ENCODE data around the gene AGL. TPM values are rescaled to one million over a fixed set of nuclear protein-coding genes. Genes with fewer than 3 reads are reported as not detected.

AGL gene
- total and polyA plus RNA-seq, 2 of the 8 experiments (the other 6 are each of a cell fraction or from before 2014, with no cell fraction given), result 2.7 to 19.2 TPM

DNA sequence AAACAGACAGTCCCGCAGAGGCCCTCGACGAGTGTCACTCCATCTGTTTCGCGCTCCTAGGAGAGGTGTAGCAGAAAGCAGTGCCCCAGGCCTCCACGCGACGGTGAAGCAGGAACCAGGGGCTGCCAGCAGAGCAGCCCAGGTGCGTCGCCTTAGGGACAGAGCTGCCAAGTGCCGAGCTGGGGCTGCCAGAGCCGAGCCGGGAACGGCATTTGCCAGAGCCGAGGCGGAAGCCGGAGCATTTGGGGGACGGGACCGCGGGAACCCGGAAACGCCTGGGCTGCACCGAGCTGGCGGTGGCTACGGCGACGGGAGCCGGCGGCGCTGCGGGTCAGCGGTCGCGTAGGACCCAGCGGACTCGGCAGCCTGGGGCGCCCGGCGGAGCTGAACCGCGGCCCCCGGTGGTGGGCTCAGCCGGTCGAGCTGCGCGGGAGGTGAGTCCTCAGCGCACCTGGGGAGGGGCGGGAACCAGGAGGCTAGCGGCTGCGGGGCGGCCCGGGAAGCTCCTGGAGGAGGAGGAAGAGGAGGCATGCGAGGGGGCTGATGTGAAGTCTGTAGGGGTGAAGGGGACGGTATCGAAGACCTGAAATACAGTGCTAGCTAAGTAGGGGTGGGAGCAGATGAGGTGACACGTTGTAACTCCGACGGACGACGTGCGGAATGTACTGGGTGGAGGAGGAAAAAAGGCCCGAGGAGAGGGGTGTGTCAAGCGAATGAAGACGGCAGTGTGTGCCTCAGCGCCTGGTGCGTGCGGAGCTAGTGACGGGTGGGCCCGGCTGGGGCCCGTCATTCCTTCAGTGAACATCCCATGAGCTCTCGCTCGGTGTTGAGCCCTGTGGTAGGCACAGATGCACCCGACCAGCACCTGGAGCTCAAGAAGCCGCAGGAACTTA, 119.8 kb downstream of the AGL start, which contains the start of gene SLC35A3 (continued):
- peak; percentile 98 for TF ChIP-seq RBBP5 (IDR thresholded peaks at IDR 0.05; ENCODE audit: borderline replicate concordance, low read depth, low read length)
- no peak for TF ChIP-seq HDAC6 (IDR thresholded peaks at IDR 0.05; ENCODE audit: low read depth, low read length)
- no peak for TF ChIP-seq BACH1 (IDR thresholded peaks at IDR 0.05; ENCODE audit: low read length)
- TF ChIP-seq RNF2 (IDR thresholded peaks at IDR 0.05; ENCODE audit: borderline replicate concordance, low read depth, low read length, missing control alignments, poor library complexity, severe bottlenecking), result no peak
- no peak for TF ChIP-seq BCL11A (IDR thresholded peaks at IDR 0.05; ENCODE audit: low read depth in 2 of 2, low read length in 2 of 2)
- no peak for TF ChIP-seq CHD1 (IDR thresholded peaks at IDR 0.05; ENCODE audit: low read depth, low read length)
- TF ChIP-seq JUND (IDR thresholded peaks at IDR 0.05; ENCODE audit: low read length), result no peak
- no peak for TF ChIP-seq CBX8 (IDR thresholded peaks at IDR 0.05; ENCODE audit: borderline replicate concordance, low read depth, low read length)
- TF ChIP-seq, protein P1, sequence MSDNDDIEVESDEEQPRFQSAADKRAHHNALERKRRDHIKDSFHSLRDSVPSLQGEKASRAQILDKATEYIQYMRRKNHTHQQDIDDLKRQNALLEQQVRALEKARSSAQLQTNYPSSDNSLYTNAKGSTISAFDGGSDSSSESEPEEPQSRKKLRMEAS (IDR thresholded peaks at IDR 0.05), result peak; percentile 84
- TF ChIP-seq RXRA (IDR thresholded peaks at IDR 0.05; ENCODE audit: insufficient read depth, low read depth, low read length), result no peak
- 0 out of 3 replicates have a peak, but pooled peaks of 1 of the 2 experiments have one; percentile 50 for TF ChIP-seq EP300 (IDR thresholded peaks at IDR 0.05; ENCODE audit: borderline replicate concordance in 1 of 2, low read depth in 2 of 2, low read length in 2 of 2)
- TF ChIP-seq SIRT6 (IDR thresholded peaks at IDR 0.05; ENCODE audit: low read length), result no peak
- TF ChIP-seq KDM5A (IDR thresholded peaks at IDR 0.05; ENCODE audit: low read length), result peak; percentile 82
- TF ChIP-seq CHD2 (IDR thresholded peaks at IDR 0.05; ENCODE audit: low read length), result 0 out of 2 replicates have a peak, but pooled peaks have one; percentile 23
- 0 out of 2 replicates have a peak, but pooled peaks have one; percentile 33 for TF ChIP-seq SRF (IDR thresholded peaks at IDR 0.05; ENCODE audit: low read depth, low read length)
- TF ChIP-seq CTBP2 (IDR thresholded peaks at IDR 0.05; ENCODE audit: borderline replicate concordance, insufficient read depth, insufficient read length, low read length), result peak; percentile 81
- TF ChIP-seq SIX5 (IDR thresholded peaks at IDR 0.05; ENCODE audit: low read depth, low read length), result peak; percentile 25; the same call in 1 of the 2 replicates
- peak in 1 of 2 experiments; percentile 19; a peak in 2 of 4 replicates for TF ChIP-seq RAD21 (IDR thresholded peaks at IDR 0.05 in 1 of 2, conservative IDR thresholded peaks at IDR 0.05 in 1 of 2; ENCODE audit: low read depth in 2 of 2, low read length in 2 of 2)
- TF ChIP-seq TCF12 (IDR thresholded peaks at IDR 0.05; ENCODE audit: low read depth, low read length), result 0 out of 2 replicates have a peak, but pooled peaks have one; percentile 11
- TF ChIP-seq TEAD4 (IDR thresholded peaks at IDR 0.05; ENCODE audit: low read depth, low read length), result 0 out of 2 replicates have a peak, but pooled peaks have one; percentile 41
- TF ChIP-seq CREB1 (IDR thresholded peaks at IDR 0.05), result peak; percentile 55
- TF ChIP-seq KDM1A (IDR thresholded peaks at IDR 0.05; ENCODE audit: borderline replicate concordance, low read length), result no peak
- TF ChIP-seq EGR1 (IDR thresholded peaks at IDR 0.05; ENCODE audit: borderline replicate concordance, low read depth, low read length), result no peak
